ENCODE results near the gene NPR2.

The NPR2 gene

DNA sequence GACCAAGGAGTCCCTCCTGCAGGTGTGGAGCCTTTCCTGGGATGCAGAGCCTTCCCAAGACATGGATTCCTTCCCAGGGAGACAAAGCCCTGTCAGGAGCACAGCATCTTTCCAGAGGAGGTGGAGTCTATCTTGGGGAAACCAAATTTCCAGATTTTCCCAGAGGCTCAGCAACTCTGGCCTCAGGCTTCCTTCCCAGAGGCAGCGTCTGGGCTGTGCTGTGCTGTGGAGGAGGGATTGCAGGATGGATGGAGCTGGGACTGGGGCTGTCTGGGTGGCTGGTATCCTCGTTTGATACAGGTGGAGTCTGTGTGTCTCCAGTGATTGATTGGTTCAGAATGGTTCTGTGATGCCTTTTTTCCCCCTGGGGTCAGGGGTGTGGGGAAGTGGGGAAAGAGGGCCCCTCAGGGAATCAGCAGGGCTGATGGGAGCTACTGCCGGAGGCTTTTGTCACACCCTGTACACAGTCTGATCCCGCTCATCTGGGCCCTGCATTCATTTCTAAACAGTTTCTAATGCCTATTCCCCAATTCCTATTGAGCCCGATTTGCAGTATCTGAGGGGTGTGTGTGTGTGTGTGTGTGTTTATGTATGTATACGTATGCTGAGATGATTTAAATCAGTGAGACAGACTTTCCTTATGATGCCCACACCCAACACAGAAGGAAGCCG is 62.8 kb downstream of the NPR2 start:
- H3K4me1 Mint-ChIP-seq (ENCODE audit: low read depth), result peaks cover 15% of the 10 kb centered on the region
- no peaks in the 10 kb centered on the region for H3K9me3 Mint-ChIP-seq
- intact Hi-C loops (cut with micrococcal nuclease), result no loop called here
- peaks cover 89% of the 10 kb centered on the region for H3K27me3 Mint-ChIP-seq
- no peaks in the 10 kb centered on the region for H3K36me3 Mint-ChIP-seq (ENCODE audit: low read depth)
- H3K4me3 Mint-ChIP-seq, result no peak overlapping the region
- H3K27ac Mint-ChIP-seq, result no peak overlapping the region

DNA sequence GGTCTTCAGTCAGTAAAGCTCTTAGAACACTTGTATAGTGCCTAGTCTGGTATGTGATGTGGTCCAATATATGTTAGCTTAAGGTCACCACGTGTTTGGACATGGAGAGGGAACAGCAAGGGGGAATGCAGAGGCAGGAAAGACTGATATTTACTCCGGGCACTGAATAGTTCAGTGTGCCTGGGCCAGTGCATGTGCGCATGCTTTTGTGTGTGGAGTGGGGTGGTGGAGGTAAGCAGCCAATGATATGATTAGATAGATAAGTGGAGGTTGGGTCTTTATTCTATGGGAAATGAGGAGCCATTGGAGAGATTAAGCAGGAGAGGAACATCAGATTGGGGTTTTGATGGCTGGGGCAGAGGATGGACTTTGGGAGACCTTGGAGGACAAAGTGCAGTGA is 64.8 kb downstream of the NPR2 start:
- Mint-ChIP-seq H3K4me3 (no peak overlapping the region), H3K4me1 (ENCODE audit: low read depth) (peaks cover 23% of the 10 kb centered on the region), H3K27me3 (peaks cover 96% of the 10 kb centered on the region), H3K36me3 (ENCODE audit: low read depth) (no peaks in the 10 kb centered on the region), H3K27ac (no peak overlapping the region), H3K9me3 (no peaks in the 10 kb centered on the region)
- intact Hi-C loops (cut with micrococcal nuclease), result no loop called here

DNA sequence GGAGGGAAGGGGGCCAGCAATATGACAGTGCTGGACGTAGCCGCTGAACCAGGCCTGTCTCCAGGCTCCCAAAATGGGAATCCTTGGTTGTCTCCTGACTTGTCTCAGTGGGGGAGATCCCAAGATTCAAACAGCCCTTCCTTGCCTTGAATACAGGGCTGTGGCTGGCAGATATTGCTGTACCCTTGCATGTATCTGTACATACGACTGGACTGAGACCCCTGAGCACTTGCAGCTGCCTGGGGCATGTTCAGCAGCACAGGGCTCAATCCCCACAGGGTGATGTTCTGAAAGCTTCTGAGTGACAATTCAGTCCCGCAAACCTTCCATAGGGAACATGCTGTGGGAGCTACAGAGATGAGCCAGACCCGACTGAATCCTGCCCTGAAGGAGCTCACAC is 65.5 kb downstream of the NPR2 start:
- Mint-ChIP-seq H3K36me3 (ENCODE audit: low read depth) (no peaks in the 10 kb centered on the region), H3K4me3 (no peak overlapping the region), H3K27me3 (peaks cover 96% of the 10 kb centered on the region), H3K4me1 (ENCODE audit: low read depth) (peaks cover 23% of the 10 kb centered on the region), H3K9me3 (no peaks in the 10 kb centered on the region), H3K27ac (no peak overlapping the region)
- intact Hi-C loops (cut with micrococcal nuclease), result no loop called here

DNA sequence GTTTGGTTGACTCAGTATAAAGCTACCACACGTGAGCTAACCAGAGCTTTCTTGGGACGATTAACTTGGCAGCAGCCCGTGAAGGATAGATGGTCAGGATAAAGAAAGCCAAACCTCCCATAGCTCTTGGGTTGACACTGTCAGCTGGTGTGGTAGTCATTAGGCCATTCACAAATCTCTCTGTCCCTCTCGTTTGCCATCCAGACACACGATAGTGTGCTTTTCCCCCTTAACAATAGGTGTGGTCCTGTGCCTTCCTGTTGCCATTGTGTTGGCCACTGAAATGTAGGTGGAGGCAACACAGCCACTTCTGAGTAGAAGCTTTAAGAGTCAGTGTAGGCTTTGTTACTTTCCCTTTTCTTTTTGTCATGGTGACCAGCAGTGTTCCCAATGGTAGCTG is 67.1 kb downstream of the NPR2 start:
- Mint-ChIP-seq H3K36me3 (ENCODE audit: low read depth) (no peaks in the 10 kb centered on the region), H3K4me1 (ENCODE audit: low read depth) (peaks cover 23% of the 10 kb centered on the region), H3K4me3 (no peak overlapping the region), H3K27ac (no peak overlapping the region), H3K9me3 (no peaks in the 10 kb centered on the region), H3K27me3 (peaks cover 92% of the 10 kb centered on the region)
- intact Hi-C loops (cut with micrococcal nuclease), result no loop called here

Data from dendritic cell treated with granulocyte-macrophage colony-stimulating factor and Interleukin-4, amounts not matched to agents 40 ng/mL and 50 ng/mL, for 4 days (primary cell).